Bone marrow (tissue), 2 donors: Measurements from ENCODE around the gene LMAN2.
"Not testable (repeated sequence)": the region's sequence is repeated elsewhere in the genome, so short reads cannot be mapped to it uniquely, and the experiment has no call there.

ENCODE experiments used
- DNase-seq, 2 donors: peaks; one replicate each; lab custom pipeline; 2025; lab: John Stamatoyannopoulos, UW

The LMAN2 gene

GRCh38 chr5:177306674-177307543 is 44.6 kb downstream of the LMAN2 start:
- peak; percentile 62 to 70 for DNase-seq

- not testable (repeated sequence) for DNase-seq
Measured at GRCh38 chr5:177306103-177306640, 45.3 kb downstream of the LMAN2 start.

- no peak for DNase-seq
Measured at GRCh38 chr5:177304392-177305119, 46.9 kb downstream of the LMAN2 start.

GRCh38 chr5:177303925-177304391 is 47.5 kb downstream of the LMAN2 start:
- DNase-seq, result no peak

- peak; percentile 61 to 77 for DNase-seq
Measured at GRCh38 chr5:177303121-177303924, 48.1 kb downstream of the LMAN2 start, which contains the start of the genes PRELID1 and RAB24. TSS of gene PRELID1 (plus strand) at chr5:177303799. CDS start at chr5:177303986, 187 bp downstream. TSS of gene RAB24 (minus strand) at chr5:177303719. CDS start at chr5:177303288, 431 bp downstream.

GRCh38 chr5:177302354-177303110 is 48.9 kb downstream of the LMAN2 start:
- DNase-seq, result no peak

GRCh38 chr5:177301503-177302165 is 49.8 kb downstream of the LMAN2 start:
- DNase-seq, result no peak

GRCh38 chr5:177300951-177301350 is 50.5 kb downstream of the LMAN2 start:
- no peak for DNase-seq

GRCh38 chr5:177300236-177300880 is 51.1 kb downstream of the LMAN2 start:
- peak; percentile 30 to 94 for DNase-seq

- DNase-seq, result no peak
Measured at GRCh38 chr5:177299697-177300096, 51.8 kb downstream of the LMAN2 start.

GRCh38 chr5:177297922-177298321 is 53.5 kb downstream of the LMAN2 start:
- no peak for DNase-seq

- DNase-seq, result no peak
Measured at GRCh38 chr5:177296581-177296980, 54.9 kb downstream of the LMAN2 start.

- no peak for DNase-seq
Measured at GRCh38 chr5:177295924-177296323, 55.5 kb downstream of the LMAN2 start.

GRCh38 chr5:177294632-177295031 is 56.8 kb downstream of the LMAN2 start:
- no peak for DNase-seq

GRCh38 chr5:177293819-177294581 is 57.5 kb downstream of the LMAN2 start:
- no peak for DNase-seq

GRCh38 chr5:177291735-177292134 is 59.7 kb downstream of the LMAN2 start:
- DNase-seq, result no peak

GRCh38 chr5:177290816-177291596 is 60.5 kb downstream of the LMAN2 start:
- no peak for DNase-seq

- DNase-seq, result no peak
Measured at GRCh38 chr5:177288191-177288590, 63.3 kb downstream of the LMAN2 start.
